SJSA1 (cell line): ENCODE data around the gene PAK6. TPM values are rescaled to one million over a fixed set of nuclear protein-coding genes. Genes with fewer than 3 reads are reported as not detected.

Experiments
- DNase-seq, 2 experiments: peaks; one replicate each; pipeline ENCODE4 v3.0.0-alpha.2; 2015 to 2020; ENCODE audit warnings: low spot score in 2 of 2, low read depth in 1 of 2
- H3K27ac ChIP-seq: fragments of 250-450 bp; sonication (Bioruptor Pico); 2 replicates; pipeline ENCODE4 v1.5.1; 2020; ENCODE audit warnings: mild to moderate bottlenecking, moderate library complexity
- H3K27me3 ChIP-seq: fragments of 250-450 bp; sonication (Bioruptor Pico); replicated peaks from 2 replicates; pipeline ENCODE4 v1.5.1; 2020; ENCODE audit warnings: mild to moderate bottlenecking, moderate library complexity
- H3K36me3 ChIP-seq: fragments of 250-450 bp; sonication (Bioruptor Pico); 2 replicates; pipeline ENCODE4 v1.5.1; 2020; ENCODE audit warnings: mild to moderate bottlenecking
- H3K4me1 ChIP-seq: fragments of 250-450 bp; sonication (Bioruptor Pico); replicated peaks from 2 replicates; pipeline ENCODE4 v1.6.1; 2021; ENCODE audit warnings: mild to moderate bottlenecking
- H3K4me3 ChIP-seq: fragments of 250-450 bp; sonication (Bioruptor Pico); 2 replicates; pipeline ENCODE4 v1.5.1; 2020; ENCODE audit warnings: mild to moderate bottlenecking
- H3K9me3 ChIP-seq: fragments of 250-450 bp; sonication (Bioruptor Pico); replicated peaks from 2 replicates; pipeline ENCODE4 v1.5.1; 2020; ENCODE audit warnings: mild to moderate bottlenecking
- total RNA-seq: library from RNA; depleted of rRNA; stranded (reverse); fragments of >200 nt; shearing (Covaris generic); gene quantifications from 2 replicates; pipeline ENCODE4 v1.2.3, GENCODE V29; 2014

The PAK6 gene
- total RNA-seq, 1 experiment from 2014 or later: 0.05 TPM

- Histone ChIP-seq H3K36me3 (no peaks in the 10 kb centered on the region), H3K9me3 (no peaks in the 10 kb centered on the region), H3K27me3 (no peaks in the 10 kb centered on the region), H3K4me1 (peaks cover 15% of the 10 kb centered on the region), H3K27ac (no peak overlapping the region), H3K4me3 (no peak overlapping the region)
- peak in 1 of 2 experiments; percentile 31 for DNase-seq
Observed at GRCh38 chr15:40245666-40246450, 7.0 kb downstream of the PAK6 start.

GRCh38 chr15:40246496-40247280 lies 7.8 kb downstream of the PAK6 start:
- no peak overlapping the region for H3K4me3 ChIP-seq
- no peaks in the 10 kb centered on the region; the same call in 1 of the 2 replicates for H3K36me3 ChIP-seq
- H3K4me1 ChIP-seq: peaks cover 15% of the 10 kb centered on the region
- H3K27me3 ChIP-seq: no peaks in the 10 kb centered on the region
- H3K27ac ChIP-seq: no peak overlapping the region
- no peaks in the 10 kb centered on the region for H3K9me3 ChIP-seq
- no peak for DNase-seq

DNA sequence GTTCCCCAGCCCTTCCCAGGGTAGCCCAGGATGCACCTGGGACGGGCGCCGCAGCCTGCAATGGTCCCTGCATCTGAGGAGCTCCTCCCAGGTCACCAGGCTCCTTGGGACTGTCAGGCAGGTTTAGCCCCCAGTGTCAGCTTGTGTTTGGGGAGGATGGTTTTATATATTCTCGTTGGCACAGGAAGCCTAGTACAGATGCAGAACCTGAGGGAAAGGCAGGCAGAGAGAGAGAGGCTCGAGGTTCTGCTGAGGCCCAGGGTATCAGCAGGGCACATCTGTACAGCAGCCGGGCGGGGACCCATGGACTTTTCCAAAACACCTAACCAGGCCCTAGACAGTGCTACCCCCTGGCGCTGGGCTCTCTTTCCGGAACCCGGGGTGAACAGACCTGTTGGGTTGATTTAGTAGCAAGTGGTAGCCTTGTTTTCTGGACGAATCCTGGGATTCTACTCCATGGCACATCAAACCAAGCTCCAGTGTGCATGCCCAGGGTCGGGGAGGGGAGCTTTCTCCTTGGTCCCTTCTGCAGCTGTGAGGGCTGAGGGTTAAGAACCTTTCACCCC lies 8.6 kb downstream of the PAK6 start:
- Histone ChIP-seq H3K36me3 (no peaks in the 10 kb centered on the region; the same call in 1 of the 2 replicates), H3K9me3 (no peaks in the 10 kb centered on the region), H3K4me3 (no peak overlapping the region), H3K27me3 (no peaks in the 10 kb centered on the region), H3K27ac (no peak overlapping the region), H3K4me1 (peaks cover 15% of the 10 kb centered on the region)
- DNase-seq: no peak

GRCh38 chr15:40248006-40248783 lies 9.3 kb downstream of the PAK6 start:
- Histone ChIP-seq H3K27ac (no peak overlapping the region), H3K9me3 (no peaks in the 10 kb centered on the region), H3K27me3 (no peaks in the 10 kb centered on the region), H3K4me3 (no peak overlapping the region), H3K4me1 (peaks cover 15% of the 10 kb centered on the region), H3K36me3 (no peaks in the 10 kb centered on the region; the same call in 1 of the 2 replicates)
- DNase-seq: no peak

DNA sequence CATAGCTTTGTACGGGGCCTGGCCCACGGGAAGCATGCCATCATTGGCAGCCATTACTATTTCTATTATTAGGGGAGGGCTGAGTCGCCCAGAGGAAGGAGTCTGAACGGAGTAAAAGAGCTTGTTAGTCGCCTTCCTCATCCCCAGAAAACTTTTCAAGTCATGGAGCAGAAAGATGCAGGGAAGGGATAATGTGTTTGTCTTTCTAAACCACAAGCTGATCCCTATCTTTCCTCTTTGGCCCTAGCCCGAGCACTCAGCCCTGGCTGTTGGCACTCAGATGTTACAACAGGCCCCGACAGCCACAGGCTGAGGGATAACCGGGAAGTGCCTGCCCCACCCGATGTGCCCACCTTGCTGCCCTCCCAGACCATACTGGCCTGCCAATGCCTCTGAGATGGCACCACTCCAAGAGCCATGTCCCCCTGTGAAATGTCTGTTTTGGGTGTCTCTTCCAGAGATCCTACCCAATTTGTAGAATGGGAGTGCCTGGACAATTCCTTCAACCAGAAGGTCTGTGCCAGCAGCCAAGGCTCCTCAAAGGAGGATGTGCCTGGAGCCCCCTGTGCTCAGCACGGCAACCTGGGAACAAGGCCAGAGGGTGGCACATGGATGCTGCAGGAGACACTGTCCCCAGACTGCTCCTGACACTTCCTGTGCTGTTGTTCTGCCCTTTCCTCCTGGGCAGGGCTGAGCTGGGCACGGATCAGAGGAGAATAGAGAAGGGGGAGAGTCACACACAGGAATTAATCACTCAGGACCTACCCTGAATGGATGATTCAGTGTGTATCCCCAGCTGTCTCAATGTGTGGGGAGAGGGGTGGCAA lies 10.8 kb downstream of the PAK6 start:
- no peaks in the 10 kb centered on the region for H3K9me3 ChIP-seq
- no peaks in the 10 kb centered on the region; the same call in 1 of the 2 replicates for H3K36me3 ChIP-seq
- peaks cover 15% of the 10 kb centered on the region for H3K4me1 ChIP-seq
- no peak overlapping the region for H3K4me3 ChIP-seq
- DNase-seq: peak in 1 of 2 experiments; percentile 30
- no peaks in the 10 kb centered on the region for H3K27me3 ChIP-seq
- H3K27ac ChIP-seq: no peak overlapping the region

GRCh38 chr15:40250304-40250656 lies 11.4 kb downstream of the PAK6 start:
- Histone ChIP-seq H3K27me3 (no peaks in the 10 kb centered on the region), H3K4me1 (peaks cover 19% of the 10 kb centered on the region), H3K36me3 (no peaks in the 10 kb centered on the region; the same call in 1 of the 2 replicates), H3K9me3 (no peaks in the 10 kb centered on the region), H3K27ac (no peak overlapping the region), H3K4me3 (no peak overlapping the region)
- DNase-seq: no peak

GRCh38 chr15:40250771-40251483 lies 12.1 kb downstream of the PAK6 start:
- DNase-seq: no peak
- no peaks in the 10 kb centered on the region for H3K27me3 ChIP-seq
- H3K27ac ChIP-seq: no peak overlapping the region
- H3K4me3 ChIP-seq: no peak overlapping the region
- no peaks in the 10 kb centered on the region for H3K9me3 ChIP-seq
- H3K4me1 ChIP-seq: peaks cover 23% of the 10 kb centered on the region
- H3K36me3 ChIP-seq: no peaks in the 10 kb centered on the region; the same call in 1 of the 2 replicates

GRCh38 chr15:40251486-40252140 lies 12.8 kb downstream of the PAK6 start:
- H3K27ac ChIP-seq: no peak overlapping the region
- H3K4me1 ChIP-seq: peaks cover 30% of the 10 kb centered on the region
- no peaks in the 10 kb centered on the region; the same call in 1 of the 2 replicates for H3K36me3 ChIP-seq
- H3K9me3 ChIP-seq: no peaks in the 10 kb centered on the region
- H3K27me3 ChIP-seq: no peaks in the 10 kb centered on the region
- H3K4me3 ChIP-seq: no peak overlapping the region
- no peak for DNase-seq

GRCh38 chr15:40252141-40252437 lies 13.2 kb downstream of the PAK6 start:
- H3K4me3 ChIP-seq: no peak overlapping the region
- no peak overlapping the region for H3K27ac ChIP-seq
- H3K4me1 ChIP-seq: peaks cover 35% of the 10 kb centered on the region
- no peaks in the 10 kb centered on the region for H3K9me3 ChIP-seq
- no peaks in the 10 kb centered on the region for H3K27me3 ChIP-seq
- no peak for DNase-seq
- H3K36me3 ChIP-seq: no peaks in the 10 kb centered on the region; the same call in 1 of the 2 replicates

- Histone ChIP-seq H3K27ac (no peak overlapping the region), H3K9me3 (no peaks in the 10 kb centered on the region), H3K4me3 (no peak overlapping the region), H3K27me3 (no peaks in the 10 kb centered on the region), H3K4me1 (peaks cover 40% of the 10 kb centered on the region), H3K36me3 (no peaks in the 10 kb centered on the region; the same call in 1 of the 2 replicates)
- DNase-seq: no peak
Observed at GRCh38 chr15:40252438-40253166, 13.7 kb downstream of the PAK6 start.

DNA sequence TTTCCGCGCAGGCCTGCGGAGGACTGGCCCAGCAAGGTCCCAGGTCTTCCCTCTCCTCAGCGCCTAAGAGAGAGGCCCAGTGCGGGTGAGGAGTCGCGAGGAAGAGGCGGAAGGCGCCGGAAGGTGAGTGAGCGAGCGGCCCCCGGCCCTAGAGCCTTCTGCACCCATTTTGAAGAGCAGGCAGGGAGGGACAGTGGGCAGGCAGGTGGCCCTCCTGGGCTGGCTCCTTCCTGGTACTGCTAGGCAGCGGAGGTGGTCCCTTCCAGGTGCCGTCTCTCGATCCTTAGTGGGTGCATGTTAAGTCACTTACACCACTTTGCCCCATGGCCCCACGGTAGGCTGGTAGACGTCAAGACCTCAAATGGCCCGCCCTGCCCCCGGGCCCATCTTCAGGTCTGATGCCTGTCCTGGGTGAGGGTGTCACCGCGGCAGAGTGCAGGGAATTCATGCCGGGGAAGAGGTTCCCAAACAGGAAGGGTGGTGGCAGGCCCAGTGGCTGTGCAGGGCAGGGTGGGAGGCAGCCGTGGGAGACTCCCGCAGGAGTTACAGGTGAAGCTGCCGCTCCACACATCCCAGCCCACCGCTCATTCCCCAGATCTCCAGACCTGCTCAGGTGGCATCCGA lies 14.4 kb downstream of the PAK6 start:
- no peaks in the 10 kb centered on the region; the same call in 1 of the 2 replicates for H3K36me3 ChIP-seq
- peaks cover 47% of the 10 kb centered on the region for H3K4me1 ChIP-seq
- H3K4me3 ChIP-seq: no peak overlapping the region
- H3K27ac ChIP-seq: no peak overlapping the region
- DNase-seq: no peak
- no peaks in the 10 kb centered on the region for H3K9me3 ChIP-seq
- no peaks in the 10 kb centered on the region for H3K27me3 ChIP-seq
